Measurements from ENCODE around the gene CYB5B. TPM values are rescaled to one million over a fixed set of nuclear protein-coding genes. Genes with fewer than 3 reads are reported as not detected.

CYB5B gene
- total RNA-seq, 2 experiments from 2014 or later, result 83.0 to 184 TPM

GRCh38 chr16:69485361-69485760 lies 60.9 kb downstream of the CYB5B start:
- BruUV-seq (replicated peaks), result no TSS peak
- Histone ChIP-seq H3K27ac (ENCODE audit: low read depth, low read length, poor library complexity, severe bottlenecking) (no peak overlapping the region), H4K20me1 (ENCODE audit: insufficient read depth, low read length) (no peaks in the 10 kb centered on the region), H3K4me1 (ENCODE audit: insufficient read depth, low read length, poor library complexity, severe bottlenecking) (no peaks in the 10 kb centered on the region), H3K79me2 (ENCODE audit: insufficient read depth, low read depth, low read length) (no peaks in the 10 kb centered on the region), H3K36me3 (ENCODE audit: insufficient read depth, low read length) (no peaks in the 10 kb centered on the region), H2AFZ (ENCODE audit: low read length) (no peak overlapping the region), H3K4me2 (ENCODE audit: low read length) (no peak overlapping the region), H3K9me2 (ENCODE audit: insufficient read depth, low read length) (no peaks in the 10 kb centered on the region), H3K9me3 (ENCODE audit: low read length) (no peaks in the 10 kb centered on the region), H3K4me3 (ENCODE audit: low read depth, low read length, poor library complexity, severe bottlenecking) (no peak overlapping the region)
- ChIA-PET CTCF (ENCODE audit: unreplicated experiment) (no interaction called here), POLR2A (no interaction called here)
- TF ChIP-seq EZH2phosphoT487 (IDR thresholded peaks at IDR 0.05; ENCODE audit: borderline replicate concordance, low read depth, low read length), result no peak
- TF ChIP-seq CTCF (conservative IDR thresholded peaks at IDR 0.05; ENCODE audit: low read length), result no peak
- no peak for DNase-seq (ENCODE audit: low spot score)
- intact Hi-C loops (cut with micrococcal nuclease; ENCODE audit: unreplicated experiment), result no loop called here

- Histone ChIP-seq H3K9me2 (ENCODE audit: insufficient read depth, low read length) (no peaks in the 10 kb centered on the region), H3K36me3 (ENCODE audit: insufficient read depth, low read length) (no peaks in the 10 kb centered on the region), H2AFZ (ENCODE audit: low read length) (no peak overlapping the region), H3K4me1 (ENCODE audit: insufficient read depth, low read length, poor library complexity, severe bottlenecking) (no peaks in the 10 kb centered on the region), H3K9me3 (ENCODE audit: low read length) (no peaks in the 10 kb centered on the region), H3K4me2 (ENCODE audit: low read length) (no peak overlapping the region), H3K27ac (ENCODE audit: low read depth, low read length, poor library complexity, severe bottlenecking) (no peak overlapping the region), H3K79me2 (ENCODE audit: insufficient read depth, low read depth, low read length) (no peaks in the 10 kb centered on the region), H4K20me1 (ENCODE audit: insufficient read depth, low read length) (no peaks in the 10 kb centered on the region), H3K4me3 (ENCODE audit: low read depth, low read length, poor library complexity, severe bottlenecking) (no peak overlapping the region)
- DNase-seq (ENCODE audit: low spot score), result no peak
- no TSS peak for BruUV-seq (replicated peaks)
- TF ChIP-seq EZH2phosphoT487 (IDR thresholded peaks at IDR 0.05; ENCODE audit: borderline replicate concordance, low read depth, low read length) (no peak), CTCF (conservative IDR thresholded peaks at IDR 0.05; ENCODE audit: low read length) (no peak)
- intact Hi-C loops (cut with micrococcal nuclease; ENCODE audit: unreplicated experiment), result no loop called here
- ChIA-PET CTCF (ENCODE audit: unreplicated experiment) (no interaction called here), POLR2A (interaction anchor here (0.6 kb wide), 1 partner anchor 326 kb away, joined by 5 read pairs; no protein-coding TSS in a partner anchor)
Observed at GRCh38 chr16:69485816-69486215, 61.4 kb downstream of the CYB5B start.

GRCh38 chr16:69486272-69486671 lies 61.9 kb downstream of the CYB5B start:
- no peak overlapping the region for H2AFZ ChIP-seq (ENCODE audit: low read length)
- no peak overlapping the region for H3K27ac ChIP-seq (ENCODE audit: low read depth, low read length, poor library complexity, severe bottlenecking)
- H3K4me3 ChIP-seq (ENCODE audit: low read depth, low read length, poor library complexity, severe bottlenecking), result no peak overlapping the region
- H3K9me3 ChIP-seq (ENCODE audit: low read length), result no peaks in the 10 kb centered on the region
- CTCF ChIA-PET (ENCODE audit: unreplicated experiment), result no interaction called here
- no TSS peak for BruUV-seq (replicated peaks)
- no peak overlapping the region for H3K4me2 ChIP-seq (ENCODE audit: low read length)
- H3K79me2 ChIP-seq (ENCODE audit: insufficient read depth, low read depth, low read length), result no peaks in the 10 kb centered on the region
- no peaks in the 10 kb centered on the region for H3K4me1 ChIP-seq (ENCODE audit: insufficient read depth, low read length, poor library complexity, severe bottlenecking)
- H4K20me1 ChIP-seq (ENCODE audit: insufficient read depth, low read length), result no peaks in the 10 kb centered on the region
- DNase-seq (ENCODE audit: low spot score), result no peak
- H3K36me3 ChIP-seq (ENCODE audit: insufficient read depth, low read length), result no peaks in the 10 kb centered on the region
- H3K9me2 ChIP-seq (ENCODE audit: insufficient read depth, low read length), result no peaks in the 10 kb centered on the region
- TF ChIP-seq CTCF (conservative IDR thresholded peaks at IDR 0.05; ENCODE audit: low read length) (no peak), EZH2phosphoT487 (IDR thresholded peaks at IDR 0.05; ENCODE audit: borderline replicate concordance, low read depth, low read length) (no peak)
- POLR2A ChIA-PET, result interaction anchor here (0.6 kb wide), 1 partner anchor 327 kb away, joined by 5 read pairs; no protein-coding TSS in a partner anchor
- intact Hi-C loops (cut with micrococcal nuclease; ENCODE audit: unreplicated experiment), result no loop called here

All from OCI-LY7 (cell line).